ENCODE measurements around the gene LRRC56.

The LRRC56 gene

GRCh38 chr11:575996-576768 is 38.9 kb downstream of the LRRC56 start, which contains the start of gene PHRF1 (continued):
- TF ChIP-seq KLF7 (tag by site-specific recombination; IDR thresholded peaks at IDR 0.05; ENCODE audit: borderline replicate concordance), result peak; percentile 43; the same call in 1 of the 2 replicates
- no peak for TF ChIP-seq ZNF600 (tag by site-specific recombination; IDR thresholded peaks at IDR 0.05)
- TF ChIP-seq ZBTB49 (tag by site-specific recombination; IDR thresholded peaks at IDR 0.05; ENCODE audit: low read depth), result no peak
- TF ChIP-seq ZNF121 (tag by site-specific recombination; IDR thresholded peaks at IDR 0.05), result no peak
- TF ChIP-seq ZNF521 (tag by site-specific recombination; IDR thresholded peaks at IDR 0.05), result no peak
- no peak for TF ChIP-seq ZNF16 (tag by site-specific recombination; IDR thresholded peaks at IDR 0.05; ENCODE audit: low read depth)
- 0 out of 2 replicates have a peak, but pooled peaks have one; percentile 41 for TF ChIP-seq PRDM4 (tag by site-specific recombination; IDR thresholded peaks at IDR 0.05)
- no peak; the same call in 1 of the 2 replicates for TF ChIP-seq GLIS1 (tag by site-specific recombination; IDR thresholded peaks at IDR 0.05)
- no peak for TF ChIP-seq OSR2 (tag by site-specific recombination; IDR thresholded peaks at IDR 0.05)
- peak; percentile 40 for TF ChIP-seq KLF1 (tag by site-specific recombination; IDR thresholded peaks at IDR 0.05)
- TF ChIP-seq ZNF530 (tag by site-specific recombination; IDR thresholded peaks at IDR 0.05; ENCODE audit: low read depth), result no peak
- no peak for TF ChIP-seq ZNF48 (tag by site-specific recombination; IDR thresholded peaks at IDR 0.05)
- peak; percentile 89 for TF ChIP-seq SP3 (tag by site-specific recombination; IDR thresholded peaks at IDR 0.05)
- TF ChIP-seq SCRT2 (tag by site-specific recombination; IDR thresholded peaks at IDR 0.05), result no peak
- TF ChIP-seq ZNF707 (tag by site-specific recombination; IDR thresholded peaks at IDR 0.05), result no peak
- TF ChIP-seq ZNF37A (tag by site-specific recombination; IDR thresholded peaks at IDR 0.05), result no peak
- TF ChIP-seq ZNF394 (tag by site-specific recombination; IDR thresholded peaks at IDR 0.05; ENCODE audit: borderline replicate concordance), result peak; percentile 14; the same call in 1 of the 2 replicates
- peak; percentile 58; the same call in 1 of the 2 replicates for TF ChIP-seq ELK4 (IDR thresholded peaks at IDR 0.05; ENCODE audit: borderline replicate concordance, low read depth, low read length)
- TF ChIP-seq ZNF701 (tag by site-specific recombination; IDR thresholded peaks at IDR 0.05), result no peak
- TF ChIP-seq HOXD13 (CRISPR knock-in tag; IDR thresholded peaks at IDR 0.05; ENCODE audit: borderline replicate concordance), result no peak
- TF ChIP-seq ZFP37 (tag by site-specific recombination; IDR thresholded peaks at IDR 0.05), result no peak
- TF ChIP-seq ZNF311 (tag by site-specific recombination; IDR thresholded peaks at IDR 0.05; ENCODE audit: borderline replicate concordance), result no peak
- 0 out of 2 replicates have a peak, but pooled peaks have one; percentile 38 for TF ChIP-seq TSHZ1 (tag by site-specific recombination; IDR thresholded peaks at IDR 0.05; ENCODE audit: borderline replicate concordance)
- TF ChIP-seq, protein P1, sequence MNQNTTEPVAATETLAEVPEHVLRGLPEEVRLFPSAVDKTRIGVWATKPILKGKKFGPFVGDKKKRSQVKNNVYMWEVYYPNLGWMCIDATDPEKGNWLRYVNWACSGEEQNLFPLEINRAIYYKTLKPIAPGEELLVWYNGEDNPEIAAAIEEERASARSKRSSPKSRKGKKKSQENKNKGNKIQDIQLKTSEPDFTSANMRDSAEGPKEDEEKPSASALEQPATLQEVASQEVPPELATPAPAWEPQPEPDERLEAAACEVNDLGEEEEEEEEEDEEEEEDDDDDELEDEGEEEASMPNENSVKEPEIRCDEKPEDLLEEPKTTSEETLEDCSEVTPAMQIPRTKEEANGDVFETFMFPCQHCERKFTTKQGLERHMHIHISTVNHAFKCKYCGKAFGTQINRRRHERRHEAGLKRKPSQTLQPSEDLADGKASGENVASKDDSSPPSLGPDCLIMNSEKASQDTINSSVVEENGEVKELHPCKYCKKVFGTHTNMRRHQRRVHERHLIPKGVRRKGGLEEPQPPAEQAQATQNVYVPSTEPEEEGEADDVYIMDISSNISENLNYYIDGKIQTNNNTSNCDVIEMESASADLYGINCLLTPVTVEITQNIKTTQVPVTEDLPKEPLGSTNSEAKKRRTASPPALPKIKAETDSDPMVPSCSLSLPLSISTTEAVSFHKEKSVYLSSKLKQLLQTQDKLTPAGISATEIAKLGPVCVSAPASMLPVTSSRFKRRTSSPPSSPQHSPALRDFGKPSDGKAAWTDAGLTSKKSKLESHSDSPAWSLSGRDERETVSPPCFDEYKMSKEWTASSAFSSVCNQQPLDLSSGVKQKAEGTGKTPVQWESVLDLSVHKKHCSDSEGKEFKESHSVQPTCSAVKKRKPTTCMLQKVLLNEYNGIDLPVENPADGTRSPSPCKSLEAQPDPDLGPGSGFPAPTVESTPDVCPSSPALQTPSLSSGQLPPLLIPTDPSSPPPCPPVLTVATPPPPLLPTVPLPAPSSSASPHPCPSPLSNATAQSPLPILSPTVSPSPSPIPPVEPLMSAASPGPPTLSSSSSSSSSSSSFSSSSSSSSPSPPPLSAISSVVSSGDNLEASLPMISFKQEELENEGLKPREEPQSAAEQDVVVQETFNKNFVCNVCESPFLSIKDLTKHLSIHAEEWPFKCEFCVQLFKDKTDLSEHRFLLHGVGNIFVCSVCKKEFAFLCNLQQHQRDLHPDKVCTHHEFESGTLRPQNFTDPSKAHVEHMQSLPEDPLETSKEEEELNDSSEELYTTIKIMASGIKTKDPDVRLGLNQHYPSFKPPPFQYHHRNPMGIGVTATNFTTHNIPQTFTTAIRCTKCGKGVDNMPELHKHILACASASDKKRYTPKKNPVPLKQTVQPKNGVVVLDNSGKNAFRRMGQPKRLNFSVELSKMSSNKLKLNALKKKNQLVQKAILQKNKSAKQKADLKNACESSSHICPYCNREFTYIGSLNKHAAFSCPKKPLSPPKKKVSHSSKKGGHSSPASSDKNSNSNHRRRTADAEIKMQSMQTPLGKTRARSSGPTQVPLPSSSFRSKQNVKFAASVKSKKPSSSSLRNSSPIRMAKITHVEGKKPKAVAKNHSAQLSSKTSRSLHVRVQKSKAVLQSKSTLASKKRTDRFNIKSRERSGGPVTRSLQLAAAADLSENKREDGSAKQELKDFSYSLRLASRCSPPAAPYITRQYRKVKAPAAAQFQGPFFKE (tag by site-specific recombination; IDR thresholded peaks at IDR 0.05; ENCODE audit: borderline replicate concordance), result no peak

Measured in HEK293 (cell line).